AG09319 (cell line): ENCODE measurements around the gene PALD1.

ENCODE experiments used
- DNase-seq: peaks from one replicate; pipeline ENCODE4 v3.0.0-alpha.2; 2010; ENCODE audit warnings: low read depth; ENCODE audit errors: extremely low read depth
- TF ChIP-seq, protein P1 (sequence below): IDR thresholded peaks from 2 replicates; pipeline ENCODE4 v1.5.1; 2011; ENCODE audit warnings: low read depth, mild to moderate bottlenecking, inconsistent platforms, low read length, moderate library complexity

PALD1 gene

DNA sequence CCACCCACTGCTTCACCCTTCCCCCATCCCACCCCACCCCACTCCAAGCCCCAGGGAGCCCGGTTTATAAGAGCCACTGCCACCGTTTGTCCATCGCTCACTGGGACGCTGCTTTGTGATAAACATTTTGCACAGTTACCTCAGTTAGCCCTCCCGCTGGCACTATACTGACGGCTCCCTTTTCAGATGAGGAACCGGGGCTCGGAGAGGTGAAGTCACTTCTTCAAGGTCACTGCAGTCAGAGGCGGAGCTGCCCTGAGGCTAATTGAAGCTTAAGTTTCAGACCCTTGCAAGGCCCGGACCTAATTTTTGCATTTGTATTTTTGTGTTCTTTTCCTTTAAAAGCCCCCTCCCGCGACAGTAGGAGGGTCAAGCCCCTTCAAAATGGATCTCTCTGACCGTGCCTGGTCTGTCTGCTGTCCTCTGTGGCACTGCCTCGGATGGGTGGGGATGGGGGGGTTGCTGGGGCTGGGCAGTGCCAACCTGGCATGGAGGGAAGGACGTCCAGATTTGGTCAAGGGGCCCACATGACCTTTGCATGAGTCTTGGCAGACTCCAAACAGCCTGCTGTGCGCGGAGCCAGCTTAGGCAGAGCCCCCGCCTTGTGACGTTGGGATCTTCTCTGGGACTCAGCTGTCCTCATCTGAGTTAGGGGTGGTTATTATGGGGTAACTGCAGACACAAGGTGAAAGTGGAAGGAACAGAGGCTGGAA, 19.4 kb upstream of the PALD1 start:
- TF ChIP-seq, protein P1, sequence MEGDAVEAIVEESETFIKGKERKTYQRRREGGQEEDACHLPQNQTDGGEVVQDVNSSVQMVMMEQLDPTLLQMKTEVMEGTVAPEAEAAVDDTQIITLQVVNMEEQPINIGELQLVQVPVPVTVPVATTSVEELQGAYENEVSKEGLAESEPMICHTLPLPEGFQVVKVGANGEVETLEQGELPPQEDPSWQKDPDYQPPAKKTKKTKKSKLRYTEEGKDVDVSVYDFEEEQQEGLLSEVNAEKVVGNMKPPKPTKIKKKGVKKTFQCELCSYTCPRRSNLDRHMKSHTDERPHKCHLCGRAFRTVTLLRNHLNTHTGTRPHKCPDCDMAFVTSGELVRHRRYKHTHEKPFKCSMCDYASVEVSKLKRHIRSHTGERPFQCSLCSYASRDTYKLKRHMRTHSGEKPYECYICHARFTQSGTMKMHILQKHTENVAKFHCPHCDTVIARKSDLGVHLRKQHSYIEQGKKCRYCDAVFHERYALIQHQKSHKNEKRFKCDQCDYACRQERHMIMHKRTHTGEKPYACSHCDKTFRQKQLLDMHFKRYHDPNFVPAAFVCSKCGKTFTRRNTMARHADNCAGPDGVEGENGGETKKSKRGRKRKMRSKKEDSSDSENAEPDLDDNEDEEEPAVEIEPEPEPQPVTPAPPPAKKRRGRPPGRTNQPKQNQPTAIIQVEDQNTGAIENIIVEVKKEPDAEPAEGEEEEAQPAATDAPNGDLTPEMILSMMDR: no peak
- no peak for DNase-seq

DNA sequence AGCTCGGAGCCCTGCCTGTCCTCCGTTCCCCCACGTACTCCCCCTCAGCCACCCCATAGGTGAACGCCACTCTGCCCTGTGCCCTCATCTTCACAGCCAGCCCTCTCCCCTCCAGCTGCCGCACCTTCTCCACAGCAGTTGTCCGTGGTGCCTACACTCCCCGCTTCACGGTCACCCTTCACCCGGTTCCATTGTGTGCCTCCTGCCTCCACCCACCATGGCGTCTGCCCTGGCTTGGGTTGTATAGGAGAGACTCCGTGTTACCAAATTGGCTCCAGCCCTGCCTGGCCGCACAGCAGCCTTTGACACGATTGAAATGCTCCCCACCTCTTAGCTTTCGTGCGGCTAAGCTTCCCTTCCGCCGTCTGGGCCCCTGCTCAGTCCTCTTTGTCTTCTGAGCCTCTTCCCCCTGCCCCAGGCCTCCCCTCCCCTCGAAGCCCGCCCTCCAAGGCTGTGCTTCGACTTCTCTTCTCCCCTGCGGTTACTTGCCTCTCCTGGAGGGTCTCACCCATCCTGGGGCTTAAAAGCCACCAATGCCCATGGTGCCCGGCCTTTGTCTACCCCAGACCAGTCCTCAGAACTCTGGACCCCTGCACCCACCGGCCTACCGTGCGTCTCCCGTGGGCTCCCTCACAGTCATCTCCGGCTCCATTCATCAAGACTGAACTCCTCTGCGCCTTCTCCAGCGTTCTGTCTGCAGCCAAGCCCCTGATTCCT, 18.6 kb upstream of the PALD1 start:
- DNase-seq: no peak
- TF ChIP-seq, protein P1: no peak

DNA sequence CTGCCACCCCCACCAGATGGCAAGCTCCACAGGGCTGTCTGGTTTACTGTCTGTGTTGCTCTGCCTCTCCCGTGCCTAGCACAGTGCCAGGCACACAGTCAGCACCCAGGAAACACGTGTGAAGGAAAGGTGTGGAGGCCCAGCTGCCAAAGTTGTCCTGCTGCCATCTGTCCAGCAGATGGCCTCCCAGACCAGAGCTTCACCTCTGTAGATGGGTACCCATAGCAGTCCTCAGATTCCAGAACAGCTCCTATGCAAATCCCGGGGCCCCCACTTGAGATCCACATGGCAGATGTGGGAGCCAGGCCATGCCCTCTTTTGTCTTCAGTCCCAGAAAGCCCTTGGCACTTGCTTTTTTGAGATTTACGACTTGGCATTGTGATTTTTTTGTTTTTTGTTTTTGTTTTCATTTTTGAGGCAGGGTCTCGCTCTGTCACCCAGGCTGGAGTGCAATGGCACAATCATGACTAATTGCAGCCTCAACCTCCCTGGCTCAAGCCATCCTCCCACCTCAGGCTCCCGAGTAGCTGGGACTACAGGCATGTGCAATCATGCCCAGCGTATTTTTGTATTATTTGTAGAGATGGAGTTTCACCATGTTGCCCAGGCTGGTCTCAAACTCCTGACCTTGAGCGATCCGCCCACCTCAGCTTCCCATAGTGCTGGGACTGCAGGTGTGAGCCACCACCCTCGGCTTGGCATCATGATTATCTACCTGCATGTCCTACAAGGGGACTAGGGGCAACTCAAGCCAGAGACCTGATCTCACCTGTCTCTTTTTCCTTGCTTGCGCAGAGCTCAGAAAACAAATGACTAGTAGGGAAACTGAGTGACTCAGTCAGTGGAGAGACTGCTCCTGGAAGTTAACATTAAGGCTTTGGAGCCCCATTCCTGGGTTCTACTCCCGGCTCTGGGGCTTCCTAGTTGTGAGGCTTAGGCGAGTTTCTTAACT, 16.9 kb upstream of the PALD1 start:
- peak; percentile 5 for DNase-seq
- TF ChIP-seq, protein P1: peak; percentile 89

DNA sequence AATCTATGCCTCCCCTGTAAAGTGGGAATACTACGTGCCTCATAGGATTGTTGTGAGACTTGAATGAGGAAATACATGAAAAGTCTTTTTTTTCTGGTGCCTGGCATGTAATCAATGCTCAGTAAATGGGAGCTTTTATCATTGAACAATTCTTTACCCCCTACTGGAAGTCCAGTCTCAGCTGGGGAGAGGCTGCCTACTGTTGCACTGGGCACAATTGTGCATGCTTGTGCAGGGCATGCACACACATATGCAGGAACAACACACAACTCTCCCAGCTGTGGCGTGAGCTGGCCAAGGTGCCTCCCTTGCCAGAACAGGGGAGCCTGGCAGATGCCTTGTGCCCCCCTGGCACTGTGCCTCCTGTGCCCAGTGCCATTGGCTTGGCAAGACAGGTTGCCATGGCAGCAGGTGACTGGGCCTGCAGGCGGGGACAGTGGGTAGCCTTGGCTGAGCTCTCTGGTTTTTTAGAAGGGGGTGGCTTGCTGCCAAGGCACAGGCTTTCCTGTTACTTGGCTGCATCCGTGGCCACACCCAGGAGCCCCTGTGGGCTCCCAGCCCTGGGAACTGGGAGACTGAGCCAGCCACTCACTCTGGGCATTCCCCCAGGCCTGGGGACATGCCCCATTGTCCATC, 16.1 kb upstream of the PALD1 start:
- no peak for DNase-seq
- TF ChIP-seq, protein P1: no peak

DNA sequence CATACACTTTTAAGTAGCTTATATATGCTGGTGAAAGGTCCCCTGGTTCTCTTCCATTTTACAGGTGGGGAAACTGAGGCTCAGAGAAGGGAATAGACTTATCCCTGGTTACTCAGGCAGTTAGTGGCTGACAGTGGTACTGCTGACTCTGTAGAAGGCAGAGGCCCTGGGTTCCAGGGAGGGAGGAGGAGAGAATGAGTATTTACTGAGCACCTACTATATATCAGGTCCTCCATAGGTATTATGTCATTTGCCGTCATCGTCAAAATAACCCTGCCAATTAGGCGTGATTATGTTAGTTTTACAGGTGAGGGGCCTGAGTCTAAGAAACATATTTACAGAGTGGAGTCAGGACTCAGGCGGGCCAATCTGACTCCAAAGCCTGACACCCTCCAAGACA, 13.3 kb upstream of the PALD1 start:
- TF ChIP-seq, protein P1: no peak
- no peak for DNase-seq

DNA sequence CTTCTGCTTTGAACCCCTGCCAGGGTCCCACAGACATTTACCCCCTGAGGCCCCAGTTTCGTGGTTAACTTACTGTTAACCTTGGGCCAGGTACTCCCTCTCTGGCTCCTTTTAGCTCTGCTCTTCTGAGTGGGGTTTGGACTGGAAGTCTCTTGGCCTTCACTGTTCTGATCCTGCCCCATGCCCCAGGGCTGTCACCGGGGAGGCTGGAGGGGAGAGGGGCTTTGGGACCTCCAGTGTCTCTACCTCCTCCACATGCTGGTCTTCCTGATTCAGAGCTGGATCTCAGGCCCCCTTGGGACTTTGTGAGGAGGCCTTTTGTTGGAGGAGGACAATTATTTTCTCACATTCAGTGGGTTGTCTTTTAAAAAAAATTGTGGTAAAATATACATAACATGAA, 12.7 kb upstream of the PALD1 start:
- TF ChIP-seq, protein P1: no peak
- no peak for DNase-seq
